Neural cell (in vitro differentiated cells): ENCODE measurements around the gene SH3PXD2A. TPM values are rescaled to one million over a fixed set of nuclear protein-coding genes. Genes with fewer than 3 reads are reported as not detected.
A peak's percentile ranks its signal among the peaks of the same experiment; 100 is the strongest.

Source experiments
- H2AFZ ChIP-seq: fragments of 200-600, 300-800 bp; sonication (generic), shearing (Covaris generic); 2 replicates; pipeline ENCODE4 v1.6.0; 2014; ENCODE audit warnings: low read depth, mild to moderate bottlenecking, antibody characterized with exemption, low read length, moderate library complexity
- H3F3A ChIP-seq: fragments of 200-600 bp; shearing (Covaris generic); 2 replicates; pipeline ENCODE4 v1.6.1; 2016; ENCODE audit warnings: mild to moderate bottlenecking, moderate library complexity, mixed read lengths, antibody characterized with exemption, low read length; ENCODE audit not compliant: insufficient read depth, poor library complexity, severe bottlenecking
- H3K27ac ChIP-seq: fragments of 200-600, 300-800 bp; sonication (generic), shearing (Covaris generic); 2 replicates; pipeline ENCODE4 v1.5.1; 2014; ENCODE audit warnings: mild to moderate bottlenecking, low read length, moderate library complexity
- H3K27me3 ChIP-seq: fragments of 300-800, 200-600 bp; sonication (generic), shearing (Covaris generic); 2 replicates; pipeline ENCODE4 v1.6.0; 2014; ENCODE audit warnings: mild to moderate bottlenecking, low read depth, low read length, moderate library complexity; ENCODE audit not compliant: insufficient read depth
- H3K36me3 ChIP-seq: fragments of 300-800, 200-600 bp; sonication (generic), shearing (Covaris generic); 2 replicates; pipeline ENCODE4 v1.5.1; 2014; ENCODE audit warnings: mild to moderate bottlenecking, antibody characterized with exemption, low read length, moderate library complexity; ENCODE audit not compliant: insufficient read depth
- H3K4me2 ChIP-seq: fragments of 300-800, 200-600 bp; sonication (generic), shearing (Covaris generic); 2 replicates; pipeline ENCODE4 v1.6.0; 2014; ENCODE audit warnings: mild to moderate bottlenecking, low read length
- H3K4me3 ChIP-seq: fragments of 300-800, 200-600 bp; sonication (generic), shearing (Covaris generic); 2 replicates; pipeline ENCODE4 v1.5.1; 2014; ENCODE audit warnings: mild to moderate bottlenecking, low read length, moderate library complexity
- H3K79me2 ChIP-seq: fragments of 200-600 bp; shearing (Covaris generic); replicated peaks from 2 replicates; pipeline ENCODE4 v1.6.0; 2014; ENCODE audit warnings: mild to moderate bottlenecking, low read length, moderate library complexity; ENCODE audit not compliant: insufficient read depth
- H3K9ac ChIP-seq: fragments of 300-800, 200-600 bp; sonication (generic), shearing (Covaris generic); 2 replicates; pipeline ENCODE4 v1.6.1; 2016; ENCODE audit warnings: mild to moderate bottlenecking, low read length, mixed read lengths
- H3K9me2 ChIP-seq: fragments of 200-600 bp; shearing (Covaris generic); 2 replicates; pipeline ENCODE4 v1.6.1; 2016; ENCODE audit warnings: mild to moderate bottlenecking, low read length, mixed read lengths; ENCODE audit not compliant: insufficient read depth
- H3K9me3 ChIP-seq: fragments of 200-600, 300-800 bp; sonication (generic), shearing (Covaris generic); 2 replicates; pipeline ENCODE4 v1.6.1; 2016; ENCODE audit warnings: mild to moderate bottlenecking, mixed run types, low read length, moderate library complexity, mixed read lengths
- H4K20me1 ChIP-seq: fragments of 200-600 bp; shearing (Covaris generic); 2 replicates; pipeline ENCODE4 v1.6.1; 2016; ENCODE audit warnings: mild to moderate bottlenecking, mixed run types; ENCODE audit not compliant: insufficient read depth
- EP300 ChIP-seq: fragments of 450-650 bp; conservative IDR thresholded peaks from 2 replicates; pipeline ENCODE4 v1.6.1; 2014; ENCODE audit warnings: antibody characterized with exemption, mild to moderate bottlenecking, moderate library complexity; ENCODE audit not compliant: poor library complexity, severe bottlenecking
- EZH2 ChIP-seq: fragments of 200-600, 300-800 bp; shearing (Covaris generic), sonication (generic); IDR thresholded peaks from 2 replicates; pipeline ENCODE4 v1.6.1; 2014; ENCODE audit warnings: antibody characterized with exemption, low read length, borderline replicate concordance, mild to moderate bottlenecking; ENCODE audit not compliant: insufficient read depth, poor library complexity, severe bottlenecking
- MXI1 ChIP-seq: fragments of 450-650 bp; conservative IDR thresholded peaks from 2 replicates; pipeline ENCODE4 v1.6.1; 2014; ENCODE audit warnings: antibody characterized with exemption, mild to moderate bottlenecking; ENCODE audit not compliant: poor library complexity, severe bottlenecking
- POLR2AphosphoS5 ChIP-seq: IDR thresholded peaks from 2 replicates; pipeline ENCODE4 v1.6.1; 2012
- RAD21 ChIP-seq: fragments of 450-650 bp; conservative IDR thresholded peaks from 2 replicates; pipeline ENCODE4 v1.6.1; 2014; ENCODE audit warnings: antibody characterized with exemption, mild to moderate bottlenecking, moderate library complexity
- SMC3 ChIP-seq: fragments of 450-650 bp; conservative IDR thresholded peaks from 2 replicates; pipeline ENCODE4 v1.6.1; 2014; ENCODE audit warnings: antibody characterized with exemption, mild to moderate bottlenecking, moderate library complexity; ENCODE audit not compliant: poor library complexity
- TAF1 ChIP-seq: IDR thresholded peaks from 2 replicates; pipeline ENCODE4 v1.6.1; 2012; ENCODE audit warnings: low read depth
- polyA plus RNA-seq: library from polyadenylated mRNA; depleted of rRNA; stranded (reverse); fragments of >200 nt; gene quantifications from 2 replicates; pipeline ENCODE4 v1.2.3, GENCODE V29; 2014
- TF ChIP-seq, protein P1 (sequence below): IDR thresholded peaks from 2 replicates; pipeline ENCODE4 v1.6.1; 2012; ENCODE audit warnings: borderline replicate concordance
- TF ChIP-seq, protein P2 (sequence below): fragments of 450-650 bp; IDR thresholded peaks from 2 replicates; pipeline ENCODE4 v1.5.1; 2014; ENCODE audit warnings: antibody characterized with exemption, mild to moderate bottlenecking, moderate library complexity; ENCODE audit not compliant: poor library complexity, severe bottlenecking

SH3PXD2A gene
- polyA plus RNA-seq, 1 donor from 2014 or later, result 5.2 TPM

DNA sequence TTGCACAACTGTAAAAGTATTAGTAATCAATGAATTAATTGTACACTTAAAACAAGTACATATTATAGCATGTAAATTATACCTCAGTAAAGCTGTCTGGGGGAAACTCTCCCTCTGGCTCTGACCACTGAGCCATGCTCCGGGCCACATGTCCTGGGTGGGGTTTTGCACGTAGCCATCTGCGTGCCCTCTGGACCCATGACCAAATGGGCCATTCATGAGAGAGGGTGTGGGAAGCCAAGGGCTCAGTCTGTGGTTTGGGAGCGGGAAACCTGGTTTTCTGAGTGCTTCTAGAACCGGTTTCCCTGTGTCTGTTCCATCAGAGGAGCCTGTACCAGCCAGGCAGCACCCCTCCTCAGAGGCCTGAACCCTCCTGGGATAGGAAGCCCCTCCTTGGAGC is 143.2 kb downstream of the SH3PXD2A start:
- no peaks in the 10 kb centered on the region for H3K79me2 ChIP-seq
- TF ChIP-seq, protein P1, sequence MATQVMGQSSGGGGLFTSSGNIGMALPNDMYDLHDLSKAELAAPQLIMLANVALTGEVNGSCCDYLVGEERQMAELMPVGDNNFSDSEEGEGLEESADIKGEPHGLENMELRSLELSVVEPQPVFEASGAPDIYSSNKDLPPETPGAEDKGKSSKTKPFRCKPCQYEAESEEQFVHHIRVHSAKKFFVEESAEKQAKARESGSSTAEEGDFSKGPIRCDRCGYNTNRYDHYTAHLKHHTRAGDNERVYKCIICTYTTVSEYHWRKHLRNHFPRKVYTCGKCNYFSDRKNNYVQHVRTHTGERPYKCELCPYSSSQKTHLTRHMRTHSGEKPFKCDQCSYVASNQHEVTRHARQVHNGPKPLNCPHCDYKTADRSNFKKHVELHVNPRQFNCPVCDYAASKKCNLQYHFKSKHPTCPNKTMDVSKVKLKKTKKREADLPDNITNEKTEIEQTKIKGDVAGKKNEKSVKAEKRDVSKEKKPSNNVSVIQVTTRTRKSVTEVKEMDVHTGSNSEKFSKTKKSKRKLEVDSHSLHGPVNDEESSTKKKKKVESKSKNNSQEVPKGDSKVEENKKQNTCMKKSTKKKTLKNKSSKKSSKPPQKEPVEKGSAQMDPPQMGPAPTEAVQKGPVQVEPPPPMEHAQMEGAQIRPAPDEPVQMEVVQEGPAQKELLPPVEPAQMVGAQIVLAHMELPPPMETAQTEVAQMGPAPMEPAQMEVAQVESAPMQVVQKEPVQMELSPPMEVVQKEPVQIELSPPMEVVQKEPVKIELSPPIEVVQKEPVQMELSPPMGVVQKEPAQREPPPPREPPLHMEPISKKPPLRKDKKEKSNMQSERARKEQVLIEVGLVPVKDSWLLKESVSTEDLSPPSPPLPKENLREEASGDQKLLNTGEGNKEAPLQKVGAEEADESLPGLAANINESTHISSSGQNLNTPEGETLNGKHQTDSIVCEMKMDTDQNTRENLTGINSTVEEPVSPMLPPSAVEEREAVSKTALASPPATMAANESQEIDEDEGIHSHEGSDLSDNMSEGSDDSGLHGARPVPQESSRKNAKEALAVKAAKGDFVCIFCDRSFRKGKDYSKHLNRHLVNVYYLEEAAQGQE, result no peak
- TF ChIP-seq RAD21, result no peak
- no peak for TF ChIP-seq TAF1
- no peak for TF ChIP-seq POLR2AphosphoS5
- TF ChIP-seq, protein P2, sequence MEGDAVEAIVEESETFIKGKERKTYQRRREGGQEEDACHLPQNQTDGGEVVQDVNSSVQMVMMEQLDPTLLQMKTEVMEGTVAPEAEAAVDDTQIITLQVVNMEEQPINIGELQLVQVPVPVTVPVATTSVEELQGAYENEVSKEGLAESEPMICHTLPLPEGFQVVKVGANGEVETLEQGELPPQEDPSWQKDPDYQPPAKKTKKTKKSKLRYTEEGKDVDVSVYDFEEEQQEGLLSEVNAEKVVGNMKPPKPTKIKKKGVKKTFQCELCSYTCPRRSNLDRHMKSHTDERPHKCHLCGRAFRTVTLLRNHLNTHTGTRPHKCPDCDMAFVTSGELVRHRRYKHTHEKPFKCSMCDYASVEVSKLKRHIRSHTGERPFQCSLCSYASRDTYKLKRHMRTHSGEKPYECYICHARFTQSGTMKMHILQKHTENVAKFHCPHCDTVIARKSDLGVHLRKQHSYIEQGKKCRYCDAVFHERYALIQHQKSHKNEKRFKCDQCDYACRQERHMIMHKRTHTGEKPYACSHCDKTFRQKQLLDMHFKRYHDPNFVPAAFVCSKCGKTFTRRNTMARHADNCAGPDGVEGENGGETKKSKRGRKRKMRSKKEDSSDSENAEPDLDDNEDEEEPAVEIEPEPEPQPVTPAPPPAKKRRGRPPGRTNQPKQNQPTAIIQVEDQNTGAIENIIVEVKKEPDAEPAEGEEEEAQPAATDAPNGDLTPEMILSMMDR, result no peak
- no peak for TF ChIP-seq EZH2
- TF ChIP-seq SMC3, result no peak
- no peak for TF ChIP-seq EP300
- no peak for TF ChIP-seq MXI1
- H3K27ac ChIP-seq, result no peak overlapping the region
- H3K9ac ChIP-seq, result no peak overlapping the region
- no peak overlapping the region for H3K4me2 ChIP-seq
- no peaks in the 10 kb centered on the region for H4K20me1 ChIP-seq
- no peaks in the 10 kb centered on the region for H3K27me3 ChIP-seq
- no peak overlapping the region for H3K4me3 ChIP-seq
- no peaks in the 10 kb centered on the region for H3K9me3 ChIP-seq
- H3K9me2 ChIP-seq, result no peaks in the 10 kb centered on the region
- no peak overlapping the region for H2AFZ ChIP-seq
- no peaks in the 10 kb centered on the region for H3F3A ChIP-seq
- no peaks in the 10 kb centered on the region for H3K36me3 ChIP-seq

DNA sequence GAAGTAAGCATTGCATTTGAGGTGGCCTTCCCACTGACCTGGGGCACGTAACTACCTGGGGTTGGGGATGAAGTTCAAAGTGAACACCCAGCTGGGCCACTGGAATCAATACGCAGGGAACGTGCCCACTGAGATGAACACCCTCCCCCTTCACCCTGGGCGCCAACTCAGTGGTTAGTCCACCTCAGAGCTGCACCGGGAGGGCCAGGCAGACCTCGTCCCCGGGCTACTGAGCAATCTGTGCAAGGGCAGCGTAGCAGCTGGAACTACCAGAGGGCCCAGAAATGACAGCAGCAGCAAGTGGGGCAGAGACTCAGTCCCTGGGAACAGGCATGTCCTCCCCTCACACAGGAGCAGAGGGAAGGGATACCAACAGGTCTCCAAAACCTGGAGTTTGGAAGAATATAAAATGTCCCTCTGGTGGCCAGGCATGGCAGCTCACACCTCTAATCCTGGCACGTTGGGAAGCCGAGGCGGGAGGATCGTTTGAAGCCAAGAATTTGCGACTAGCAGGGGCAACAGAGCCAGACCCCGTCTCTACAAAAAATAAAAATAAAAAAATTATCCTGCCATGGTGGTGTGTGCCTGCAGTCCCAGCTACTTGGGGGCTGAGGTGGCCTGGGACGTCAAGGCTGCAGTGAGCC is 143.9 kb downstream of the SH3PXD2A start:
- Histone ChIP-seq H4K20me1 (no peaks in the 10 kb centered on the region), H3K9me3 (no peaks in the 10 kb centered on the region), H3K9me2 (no peaks in the 10 kb centered on the region), H3K27me3 (no peaks in the 10 kb centered on the region), H3K27ac (no peak overlapping the region), H3K4me2 (no peak overlapping the region), H2AFZ (no peak overlapping the region), H3K36me3 (no peaks in the 10 kb centered on the region), H3K4me3 (no peak overlapping the region), H3K9ac (no peak overlapping the region), H3F3A (no peaks in the 10 kb centered on the region), H3K79me2 (no peaks in the 10 kb centered on the region)
- no peak for TF ChIP-seq EP300
- TF ChIP-seq, protein P2, result peak; percentile 15
